K562 (cell line): Measurements from ENCODE around the gene TCF4. TPM values are rescaled to one million over a fixed set of nuclear protein-coding genes. Genes with fewer than 3 reads are reported as not detected.
A peak's percentile ranks its signal among the peaks of the same experiment; 100 is the strongest.

Source experiments
- CEBPG ChIP-seq, 3 experiments: fragments of 200-800 bp in 1 of 3; sonication (Bioruptor generic) in 1 of 3; sonication (generic) in 1 of 3; formaldehyde crosslinking in 1 of 3; IDR thresholded peaks in 2 of 3; conservative IDR thresholded peaks in 1 of 3; 2 replicates each; pipeline versions ENCODE4 v1.6.1 to v1.8.0; 2016 to 2022; ENCODE audit warnings: missing compliant biosample characterization in 2 of 3, missing genetic modification characterization in 2 of 3, mild to moderate bottlenecking in 1 of 3, missing genetic modification reagents in 1 of 3
- CHD2 ChIP-seq: IDR thresholded peaks from 2 replicates; pipeline ENCODE4 v1.6.1; 2011; ENCODE audit warnings: low read depth, low read length
- CREB5 ChIP-seq: fragments of 250-450 bp; sonication (Bioruptor Pico); IDR thresholded peaks from 2 replicates; pipeline ENCODE4 v1.5.0; 2020; ENCODE audit warnings: mild to moderate bottlenecking
- CTBP1 ChIP-seq: fragments of 450-650 bp; IDR thresholded peaks from 2 replicates; pipeline ENCODE4 v1.6.1; 2016; ENCODE audit warnings: borderline replicate concordance
- FOXA3 ChIP-seq, 2 experiments: fragments of 450-650 bp in 1 of 2; sonication (generic) in 1 of 2; formaldehyde crosslinking; IDR thresholded peaks in 1 of 2; conservative IDR thresholded peaks in 1 of 2; 2 replicates each; pipeline versions ENCODE4 v1.4.0 to v1.8.0; 2020 to 2022; ENCODE audit warnings: mild to moderate bottlenecking in 2 of 2, missing genetic modification reagents in 1 of 2
- ILF3 ChIP-seq: fragments of 450-650 bp; IDR thresholded peaks from 2 replicates; pipeline ENCODE4 v1.6.1; 2018; ENCODE audit warnings: antibody characterized with exemption, mild to moderate bottlenecking, moderate library complexity, borderline replicate concordance
- KHSRP ChIP-seq: fragments of 450-650 bp; IDR thresholded peaks from 2 replicates; pipeline ENCODE4 v1.6.1; 2017
- MBD1 ChIP-seq: fragments of 250-450 bp; sonication (Bioruptor Pico); IDR thresholded peaks from 2 replicates; pipeline ENCODE4 v1.8.0; 2022; ENCODE audit warnings: inconsistent platforms
- NCOA2 ChIP-seq, 2 experiments: fragments of 450-650 bp; IDR thresholded peaks; 2 replicates each; pipeline ENCODE4 v1.6.1; 2018; ENCODE audit warnings: mild to moderate bottlenecking in 2 of 2, moderate library complexity in 1 of 2; ENCODE audit not compliant: partially characterized antibody in 2 of 2
- NR1H2 ChIP-seq: sonication (generic); formaldehyde crosslinking; IDR thresholded peaks from 2 replicates; pipeline ENCODE4 v1.4.0; 2020; ENCODE audit warnings: mild to moderate bottlenecking, missing genetic modification reagents
- PHB2 ChIP-seq: fragments of 450-650 bp; IDR thresholded peaks from 2 replicates; pipeline ENCODE4 v1.6.1; 2017; ENCODE audit warnings: low read depth
- PHF20 ChIP-seq: fragments of 450-650 bp; IDR thresholded peaks from 2 replicates; pipeline ENCODE4 v1.6.1; 2018; ENCODE audit not compliant: partially characterized antibody
- PURB ChIP-seq: sonication (generic); formaldehyde crosslinking; IDR thresholded peaks from 2 replicates; pipeline ENCODE4 v1.9.0; 2021; ENCODE audit warnings: low read depth, mild to moderate bottlenecking, missing genetic modification reagents
- SNIP1 ChIP-seq: fragments of 450-650 bp; IDR thresholded peaks from 2 replicates; pipeline ENCODE4 v1.7.1; 2017; ENCODE audit warnings: low read depth, mild to moderate bottlenecking
- ZNF253 ChIP-seq: fragments of 250-450 bp; sonication (Bioruptor Pico); conservative IDR thresholded peaks from 2 replicates; pipeline ENCODE4 v1.6.1; 2021; ENCODE audit warnings: mild to moderate bottlenecking
- ZNF518B ChIP-seq: fragments of 250-450 bp; sonication (Bioruptor Pico); IDR thresholded peaks from 2 replicates; pipeline ENCODE4 v1.5.0; 2021; ENCODE audit warnings: mild to moderate bottlenecking, moderate library complexity
- ZNF76 ChIP-seq: fragments of 250-450 bp; sonication (Bioruptor Pico); IDR thresholded peaks from 2 replicates; pipeline ENCODE4 v1.4.0; 2020; ENCODE audit warnings: mild to moderate bottlenecking, moderate library complexity, borderline replicate concordance
- polyA plus RNA-seq, 8 experiments: library from polyadenylated mRNA; depleted of rRNA in 4 of 8; stranded (reverse) in 5 of 8; unstranded in 3 of 8; fragments of >200 nt; fragmentation: Nextera tagmentation in 2 of 8; fragmentation: Illumina TruSeq in 1 of 8; extraction: Ambion mirVana in 2 of 8; extraction: Trizol in 1 of 8; gene quantifications; 2 replicates each; pipeline versions ENCODE4 v1.2.1 to v1.2.3, GENCODE V29; 2011 to 2014; ENCODE audit warnings: inconsistent platforms in 1 of 8, missing spikeins in 1 of 8
- total RNA-seq, 7 experiments: library from RNA; depleted of rRNA in 6 of 7; stranded (reverse); fragments of >200 nt in 6 of 7; fragmentation: Illumina TruSeq in 2 of 7; extraction: Trizol in 2 of 7; gene quantifications; 2 replicates each; pipeline versions ENCODE4 v1.2.1 to v1.2.3, GENCODE V29; 2011 to 2021; ENCODE audit warnings: low replicate concordance in 1 of 7
- TF ChIP-seq, protein P1 (sequence below), 3 experiments: fragments of 200-800 bp in 1 of 3; sonication (Bioruptor generic) in 1 of 3; sonication (generic) in 1 of 3; formaldehyde crosslinking in 1 of 3; IDR thresholded peaks; 2 replicates each; pipeline versions ENCODE4 v1.6.1 to v1.8.0; 2016 to 2022; ENCODE audit warnings: mild to moderate bottlenecking in 2 of 3, missing compliant biosample characterization in 2 of 3, missing genetic modification characterization in 2 of 3, missing genetic modification reagents in 1 of 3
- TF ChIP-seq, protein P2 (sequence below): sonication (generic); formaldehyde crosslinking; IDR thresholded peaks from 2 replicates; pipeline ENCODE4 v1.8.0; 2022; ENCODE audit warnings: mild to moderate bottlenecking, missing genetic modification reagents

TCF4 gene
- total and polyA plus RNA-seq, 9 of the 15 experiments (the other 6 are each of a cell fraction or from before 2014, with no cell fraction given): 4.8 to 24.7 (median 15.2) TPM

DNA sequence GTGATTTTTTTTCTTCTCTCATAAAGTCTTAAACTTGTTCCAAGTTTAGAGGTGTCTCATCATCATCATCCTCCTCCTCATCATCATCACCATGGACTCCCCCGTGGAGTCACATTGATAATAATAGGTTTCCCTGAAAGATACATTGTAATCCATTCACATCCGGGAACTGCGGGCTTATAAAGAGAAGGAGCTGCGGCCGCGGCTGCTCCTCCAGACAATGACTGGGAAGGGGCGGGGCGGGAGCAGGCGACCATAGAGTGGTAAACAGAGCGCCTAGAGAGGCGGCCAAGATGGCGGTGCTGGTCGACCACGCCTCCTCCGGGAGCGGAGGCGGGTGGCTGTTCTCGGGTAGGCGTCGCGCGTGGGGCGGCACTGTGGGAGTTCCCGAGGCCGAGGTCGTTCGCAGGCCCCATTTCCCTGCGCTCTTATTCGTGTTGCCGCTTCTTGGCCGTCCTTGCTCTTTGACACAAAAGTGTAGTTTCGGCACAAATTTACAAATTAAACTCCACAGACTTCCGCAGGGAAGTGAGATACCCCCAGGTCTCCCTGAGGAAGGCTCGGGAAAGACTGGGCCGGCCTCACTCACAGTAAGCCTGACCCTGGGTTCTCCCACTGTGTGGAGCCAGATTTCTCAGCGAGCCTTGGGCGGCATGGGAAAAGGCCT lies 1.8 kb upstream of the TCF4 start (continued):
- TF ChIP-seq PHF20: no peak
- TF ChIP-seq ILF3: no peak
- TF ChIP-seq MBD1 (CRISPR knock-in tag): no peak
- TF ChIP-seq, protein P1, sequence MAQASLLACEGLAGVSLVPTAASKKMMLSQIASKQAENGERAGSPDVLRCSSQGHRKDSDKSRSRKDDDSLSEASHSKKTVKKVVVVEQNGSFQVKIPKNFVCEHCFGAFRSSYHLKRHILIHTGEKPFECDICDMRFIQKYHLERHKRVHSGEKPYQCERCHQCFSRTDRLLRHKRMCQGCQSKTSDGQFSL (CRISPR knock-in tag; IDR thresholded peaks at IDR 0.05): no peak
- TF ChIP-seq, protein P1 (tag; IDR thresholded peaks at IDR 0.05): no peak
- TF ChIP-seq CREB5: no peak
- no peak for TF ChIP-seq ZNF76 (CRISPR knock-in tag)
- TF ChIP-seq, protein P2, sequence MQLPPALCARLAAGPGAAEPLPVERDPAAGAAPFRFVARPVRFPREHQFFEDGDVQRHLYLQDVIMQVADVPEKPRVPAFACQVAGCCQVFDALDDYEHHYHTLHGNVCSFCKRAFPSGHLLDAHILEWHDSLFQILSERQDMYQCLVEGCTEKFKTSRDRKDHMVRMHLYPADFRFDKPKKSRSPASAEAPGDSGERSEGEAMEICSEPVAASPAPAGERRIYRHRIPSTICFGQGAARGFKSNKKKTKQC (CRISPR knock-in tag): no peak
- no peak for TF ChIP-seq KHSRP
- TF ChIP-seq FOXA3 (CRISPR knock-in tag; conservative IDR thresholded peaks at IDR 0.05 in 1 of 2, IDR thresholded peaks at IDR 0.05 in 1 of 2): peak in 1 of 2 experiments; percentile 60; a peak in 1 of 4 replicates
- TF ChIP-seq CTBP1: peak; percentile 51; the same call in 1 of the 2 replicates
- TF ChIP-seq CHD2: peak; percentile 52
- no peak for TF ChIP-seq CEBPG (CRISPR knock-in tag; IDR thresholded peaks at IDR 0.05)
- no peak for TF ChIP-seq CEBPG (tag; conservative IDR thresholded peaks at IDR 0.05 in 1 of 2, IDR thresholded peaks at IDR 0.05 in 1 of 2)
- peak; percentile 84 for TF ChIP-seq SNIP1
- no peak for TF ChIP-seq PHB2
- no peak for TF ChIP-seq NCOA2 (IDR thresholded peaks at IDR 0.05; ENCODE audit: partially characterized antibody in 2 of 2)
- TF ChIP-seq NR1H2 (CRISPR knock-in tag): no peak
- no peak for TF ChIP-seq ZNF253 (CRISPR knock-in tag)
- TF ChIP-seq ZNF518B: no peak
- no peak for TF ChIP-seq PURB (CRISPR knock-in tag)
